ENCODE measurements around the gene CUBN.

The CUBN gene

DNA sequence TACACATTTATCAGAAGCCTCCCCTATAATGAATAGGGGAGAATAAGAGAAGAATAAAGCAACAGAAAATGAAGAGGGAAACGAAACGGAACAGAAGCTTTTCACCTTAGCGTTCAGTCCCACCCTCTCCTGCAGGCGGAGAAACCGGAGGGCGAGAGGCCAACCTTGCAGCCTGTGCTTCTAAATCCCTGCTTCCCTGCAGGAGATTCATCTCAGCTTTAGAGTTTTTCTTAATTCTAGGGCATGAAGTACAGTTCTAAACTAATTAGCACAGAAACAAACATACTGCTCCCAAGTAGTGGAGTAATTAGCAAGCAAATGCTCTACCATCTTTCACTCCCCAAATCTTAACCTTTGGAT lies 107.2 kb downstream of the CUBN start:
- POLR2A ChIA-PET: no interaction called here

GRCh38 chr10:17021656-17022465 lies 107.8 kb downstream of the CUBN start:
- CTCF ChIA-PET: interaction anchor here (0.7 to 2.2 kb wide), 3 partner anchors 11 to 135 kb away, joined by 5 read pairs; no protein-coding TSS in a partner anchor
- no peaks in the 10 kb centered on the region for H3K4me1 ChIP-seq (ENCODE audit: control insufficient read depth, insufficient read depth, low read length)
- POLR2A ChIA-PET: no interaction called here
- no peak for TF ChIP-seq ZNF561 (tag by site-specific recombination; IDR thresholded peaks at IDR 0.05; ENCODE audit: borderline replicate concordance)
- TF ChIP-seq ZNF138 (tag by site-specific recombination; IDR thresholded peaks at IDR 0.05; ENCODE audit: borderline replicate concordance): no peak
- TF ChIP-seq ZBTB20 (tag by site-specific recombination; IDR thresholded peaks at IDR 0.05): no peak
- TF ChIP-seq YY1 (tag by site-specific recombination; IDR thresholded peaks at IDR 0.05): no peak
- no peak for TF ChIP-seq ZNF404 (tag by site-specific recombination; IDR thresholded peaks at IDR 0.05)
- no peak for TF ChIP-seq ZBTB1 (tag by site-specific recombination; IDR thresholded peaks at IDR 0.05)
- TF ChIP-seq GLI4 (tag by site-specific recombination; IDR thresholded peaks at IDR 0.05): no peak
- no peak for TF ChIP-seq ZNF596 (tag by site-specific recombination; IDR thresholded peaks at IDR 0.05)
- no peak for TF ChIP-seq ZNF324 (tag by site-specific recombination; IDR thresholded peaks at IDR 0.05)
- TF ChIP-seq PRDM2 (tag by site-specific recombination; IDR thresholded peaks at IDR 0.05; ENCODE audit: borderline replicate concordance): no peak
- TF ChIP-seq AEBP2 (tag by site-specific recombination; IDR thresholded peaks at IDR 0.05; ENCODE audit: borderline replicate concordance): no peak

More for the DNA sequence above, 107.2 kb downstream of the CUBN start:
- no peak for TF ChIP-seq ZNF23 (tag by site-specific recombination; IDR thresholded peaks at IDR 0.05; ENCODE audit: borderline replicate concordance)
- TF ChIP-seq BCL11A (tag by site-specific recombination; IDR thresholded peaks at IDR 0.05; ENCODE audit: low read depth): no peak
- no peak for TF ChIP-seq ZNF555 (tag by site-specific recombination; conservative IDR thresholded peaks at IDR 0.05)
- TF ChIP-seq ZNF302 (tag by site-specific recombination; IDR thresholded peaks at IDR 0.05; ENCODE audit: low read depth): no peak
- TF ChIP-seq ELK4 (IDR thresholded peaks at IDR 0.05; ENCODE audit: borderline replicate concordance, low read depth, low read length): no peak
- TF ChIP-seq, protein P1, sequence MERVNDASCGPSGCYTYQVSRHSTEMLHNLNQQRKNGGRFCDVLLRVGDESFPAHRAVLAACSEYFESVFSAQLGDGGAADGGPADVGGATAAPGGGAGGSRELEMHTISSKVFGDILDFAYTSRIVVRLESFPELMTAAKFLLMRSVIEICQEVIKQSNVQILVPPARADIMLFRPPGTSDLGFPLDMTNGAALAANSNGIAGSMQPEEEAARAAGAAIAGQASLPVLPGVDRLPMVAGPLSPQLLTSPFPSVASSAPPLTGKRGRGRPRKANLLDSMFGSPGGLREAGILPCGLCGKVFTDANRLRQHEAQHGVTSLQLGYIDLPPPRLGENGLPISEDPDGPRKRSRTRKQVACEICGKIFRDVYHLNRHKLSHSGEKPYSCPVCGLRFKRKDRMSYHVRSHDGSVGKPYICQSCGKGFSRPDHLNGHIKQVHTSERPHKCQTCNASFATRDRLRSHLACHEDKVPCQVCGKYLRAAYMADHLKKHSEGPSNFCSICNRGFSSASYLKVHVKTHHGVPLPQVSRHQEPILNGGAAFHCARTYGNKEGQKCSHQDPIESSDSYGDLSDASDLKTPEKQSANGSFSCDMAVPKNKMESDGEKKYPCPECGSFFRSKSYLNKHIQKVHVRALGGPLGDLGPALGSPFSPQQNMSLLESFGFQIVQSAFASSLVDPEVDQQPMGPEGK (tag by site-specific recombination; IDR thresholded peaks at IDR 0.05): no peak
- no peak for TF ChIP-seq ZNF391 (tag by site-specific recombination; IDR thresholded peaks at IDR 0.05; ENCODE audit: borderline replicate concordance, low read depth)
- no peak for TF ChIP-seq ZNF26 (tag by site-specific recombination; IDR thresholded peaks at IDR 0.05)
- TF ChIP-seq ZNF16 (tag by site-specific recombination; IDR thresholded peaks at IDR 0.05; ENCODE audit: low read depth): no peak
- TF ChIP-seq ZSCAN16 (tag by site-specific recombination; IDR thresholded peaks at IDR 0.05): no peak
- no peak for TF ChIP-seq ZEB2 (tag by site-specific recombination; IDR thresholded peaks at IDR 0.05)
- no peak for TF ChIP-seq ZNF558 (tag by site-specific recombination; IDR thresholded peaks at IDR 0.05)
- no peaks in the 10 kb centered on the region for H3K9me3 ChIP-seq (ENCODE audit: control insufficient read depth, insufficient read depth, low read depth, low read length)
- H3K4me1 ChIP-seq (ENCODE audit: control insufficient read depth, insufficient read depth, low read length): no peaks in the 10 kb centered on the region
- no peak overlapping the region for H3K27ac ChIP-seq (ENCODE audit: extremely low read depth, low read depth, low read length)
- CTCF ChIA-PET: interaction anchor here (0.7 to 2.2 kb wide), 3 partner anchors 11 to 135 kb away, joined by 5 read pairs; no protein-coding TSS in a partner anchor
- no peak overlapping the region for H3K4me3 ChIP-seq (ENCODE audit: low read depth, low read length)
- H3K36me3 ChIP-seq (ENCODE audit: control insufficient read depth in 2 of 2, insufficient read depth in 1 of 2, low read length in 2 of 2): no peaks in the 10 kb centered on the region

More at GRCh38 chr10:17021656-17022465, 107.8 kb downstream of the CUBN start:
- Histone ChIP-seq H3K9me3 (ENCODE audit: control insufficient read depth, insufficient read depth, low read depth, low read length) (no peaks in the 10 kb centered on the region), H3K27ac (ENCODE audit: extremely low read depth, low read depth, low read length) (no peak overlapping the region), H3K4me3 (ENCODE audit: low read depth, low read length) (no peak overlapping the region), H3K36me3 (ENCODE audit: control insufficient read depth in 2 of 2, insufficient read depth in 1 of 2, low read length in 2 of 2) (no peaks in the 10 kb centered on the region)
